ENCODE measurements around the gene SDSL. TPM values are rescaled to one million over a fixed set of nuclear protein-coding genes. Genes with fewer than 3 reads are reported as not detected.

The SDSL gene
- total RNA-seq, 2 donors from 2014 or later: 7.5 to 15.2 TPM

DNA sequence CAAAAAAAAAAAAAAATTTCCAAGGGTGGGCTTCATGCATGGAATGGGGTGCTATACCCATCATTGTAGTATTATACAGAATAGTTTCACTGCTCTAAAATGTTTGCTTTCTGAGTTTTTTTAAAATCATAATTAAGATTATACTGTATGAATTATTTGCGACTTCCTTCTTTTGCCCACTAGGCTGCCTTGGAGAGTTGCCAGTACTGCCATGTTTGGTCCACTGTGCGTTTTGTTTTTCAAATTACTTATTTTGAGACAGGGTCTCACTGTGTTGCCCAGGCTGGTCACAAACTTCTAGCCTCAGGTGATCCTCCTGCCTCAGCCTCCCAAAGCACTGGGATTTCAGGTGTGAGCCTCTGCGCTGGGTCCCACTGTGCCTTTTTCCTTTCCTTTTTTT, 43.9 kb upstream of the SDSL start:
- WGBS, 2 donors: 78 to 91% methylated on average over 3 of the region's 3 CpGs
- no peak for DNase-seq
- intact Hi-C loops (cut with DNase I): no loop called here
- H3K27ac ChIP-seq: no peak overlapping the region
- no peaks in the 10 kb centered on the region for H3K27me3 ChIP-seq
- peaks cover 0 to 5% of the 10 kb centered on the region in 2 donors for H3K36me3 ChIP-seq (replicated peaks in 1 of 2; ENCODE audit: insufficient read depth in 1 of 2, low read depth in 2 of 2)
- no peak for ATAC-seq
- no peak overlapping the region for H3K4me3 ChIP-seq
- no peaks in the 10 kb centered on the region for H3K4me1 ChIP-seq
- H3K9me3 ChIP-seq: no peaks in the 10 kb centered on the region
- TF ChIP-seq POLR2A (IDR thresholded peaks at IDR 0.05): no peak
- TF ChIP-seq, protein P1, sequence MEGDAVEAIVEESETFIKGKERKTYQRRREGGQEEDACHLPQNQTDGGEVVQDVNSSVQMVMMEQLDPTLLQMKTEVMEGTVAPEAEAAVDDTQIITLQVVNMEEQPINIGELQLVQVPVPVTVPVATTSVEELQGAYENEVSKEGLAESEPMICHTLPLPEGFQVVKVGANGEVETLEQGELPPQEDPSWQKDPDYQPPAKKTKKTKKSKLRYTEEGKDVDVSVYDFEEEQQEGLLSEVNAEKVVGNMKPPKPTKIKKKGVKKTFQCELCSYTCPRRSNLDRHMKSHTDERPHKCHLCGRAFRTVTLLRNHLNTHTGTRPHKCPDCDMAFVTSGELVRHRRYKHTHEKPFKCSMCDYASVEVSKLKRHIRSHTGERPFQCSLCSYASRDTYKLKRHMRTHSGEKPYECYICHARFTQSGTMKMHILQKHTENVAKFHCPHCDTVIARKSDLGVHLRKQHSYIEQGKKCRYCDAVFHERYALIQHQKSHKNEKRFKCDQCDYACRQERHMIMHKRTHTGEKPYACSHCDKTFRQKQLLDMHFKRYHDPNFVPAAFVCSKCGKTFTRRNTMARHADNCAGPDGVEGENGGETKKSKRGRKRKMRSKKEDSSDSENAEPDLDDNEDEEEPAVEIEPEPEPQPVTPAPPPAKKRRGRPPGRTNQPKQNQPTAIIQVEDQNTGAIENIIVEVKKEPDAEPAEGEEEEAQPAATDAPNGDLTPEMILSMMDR (IDR thresholded peaks at IDR 0.05): no peak

DNA sequence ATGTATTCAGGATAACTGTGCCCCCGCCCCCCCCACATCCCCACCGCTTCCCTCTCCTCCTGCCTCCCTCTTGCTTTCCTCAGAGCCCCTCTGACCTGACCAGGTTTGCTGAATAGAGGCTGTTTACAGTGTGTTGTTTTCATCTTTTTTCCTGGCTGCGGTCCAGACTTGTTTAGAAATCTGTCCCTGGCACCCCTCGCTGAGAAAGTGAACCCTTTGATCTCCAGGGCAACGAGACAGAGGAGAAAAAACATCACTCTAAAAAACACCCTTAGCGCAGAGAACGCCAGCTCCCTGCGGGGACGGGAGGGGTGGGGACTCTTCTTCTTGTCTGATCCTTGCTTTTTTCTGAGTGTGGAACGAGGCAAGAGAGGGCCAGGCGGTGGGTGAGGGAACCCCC, 41.0 kb upstream of the SDSL start:
- TF ChIP-seq POLR2A (IDR thresholded peaks at IDR 0.05): no peak
- TF ChIP-seq, protein P1 (IDR thresholded peaks at IDR 0.05): no peak
- Histone ChIP-seq H3K27ac (no peak overlapping the region), H3K4me3 (no peak overlapping the region), H3K4me1 (no peaks in the 10 kb centered on the region), H3K27me3 (no peaks in the 10 kb centered on the region), H3K36me3 (replicated peaks in 1 of 2; ENCODE audit: insufficient read depth in 1 of 2, low read depth in 2 of 2) (peaks cover 0 to 12% of the 10 kb centered on the region in 2 donors), H3K9me3 (no peaks in the 10 kb centered on the region)
- no peak for ATAC-seq
- intact Hi-C loops (cut with DNase I): no loop called here
- 81 to 85% methylated on average over 11 of the region's 11 CpGs for WGBS, 2 donors
- no peak for DNase-seq

DNA sequence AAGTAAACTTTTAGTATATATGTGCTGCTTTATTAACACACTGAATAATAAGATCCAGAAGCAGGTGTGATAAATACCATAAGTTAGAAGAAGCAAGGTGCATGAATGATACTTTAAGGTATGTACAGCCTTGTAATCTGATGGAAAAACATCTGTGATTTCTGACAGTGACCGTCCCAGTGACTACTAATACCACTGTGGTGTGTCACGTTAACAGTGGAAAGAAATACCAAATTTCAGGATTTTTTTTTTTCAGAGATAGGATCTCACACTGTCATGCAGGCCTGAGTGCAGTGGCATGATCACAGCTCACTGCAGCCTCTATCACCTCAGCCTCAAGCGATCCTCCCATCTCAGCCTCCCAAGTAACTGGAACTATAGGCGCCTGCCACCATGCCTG, 40.0 kb upstream of the SDSL start:
- peaks cover 0 to 14% of the 10 kb centered on the region in 2 donors for H3K36me3 ChIP-seq (replicated peaks in 1 of 2; ENCODE audit: insufficient read depth in 1 of 2, low read depth in 2 of 2)
- TF ChIP-seq POLR2A (IDR thresholded peaks at IDR 0.05): no peak
- TF ChIP-seq, protein P1 (IDR thresholded peaks at IDR 0.05): no peak
- WGBS, 2 donors: 94 to 99% methylated on average over 4 of the region's 4 CpGs

DNA sequence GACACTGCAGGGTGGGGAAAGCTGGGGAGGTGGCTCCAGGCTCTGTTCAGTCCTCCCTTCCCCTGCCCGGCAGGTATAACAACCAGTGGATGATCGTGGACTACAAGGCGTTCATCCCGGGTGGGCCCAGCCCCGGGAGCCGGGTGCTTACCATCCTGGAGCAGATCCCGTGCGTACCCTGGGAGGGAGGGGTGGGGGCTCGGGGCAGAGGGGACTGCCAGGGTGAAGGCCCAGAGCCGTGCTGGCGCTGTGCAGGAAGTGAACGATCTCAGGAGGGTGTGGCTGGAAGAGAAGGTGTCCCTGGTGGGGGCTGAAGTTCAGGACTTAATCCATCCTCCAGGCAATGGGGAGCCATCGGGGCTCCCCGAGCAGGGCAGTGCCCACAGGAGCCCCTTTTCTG, 37.4 kb upstream of the SDSL start:
- Histone ChIP-seq H3K27me3 (no peaks in the 10 kb centered on the region), H3K9me3 (no peaks in the 10 kb centered on the region), H3K4me1 (no peaks in the 10 kb centered on the region), H3K36me3 (replicated peaks in 1 of 2; ENCODE audit: insufficient read depth in 1 of 2, low read depth in 2 of 2) (peaks cover 0 to 15% of the 10 kb centered on the region in 2 donors), H3K27ac (no peak overlapping the region), H3K4me3 (no peak overlapping the region)
- WGBS, 2 donors: 94 to 96% methylated on average over 6 to 9 of the region's 14 CpGs
- no peak for TF ChIP-seq POLR2A (IDR thresholded peaks at IDR 0.05)
- DNase-seq (no peak), ATAC-seq (no peak)
- intact Hi-C loops (cut with DNase I): no loop called here

More for the DNA sequence above, 40.0 kb upstream of the SDSL start:
- H3K27me3 ChIP-seq: no peaks in the 10 kb centered on the region
- intact Hi-C loops (cut with DNase I): no loop called here
- H3K9me3 ChIP-seq: no peaks in the 10 kb centered on the region
- no peaks in the 10 kb centered on the region for H3K4me1 ChIP-seq
- no peak for ATAC-seq
- no peak overlapping the region for H3K4me3 ChIP-seq
- DNase-seq: no peak
- H3K27ac ChIP-seq: no peak overlapping the region

DNA sequence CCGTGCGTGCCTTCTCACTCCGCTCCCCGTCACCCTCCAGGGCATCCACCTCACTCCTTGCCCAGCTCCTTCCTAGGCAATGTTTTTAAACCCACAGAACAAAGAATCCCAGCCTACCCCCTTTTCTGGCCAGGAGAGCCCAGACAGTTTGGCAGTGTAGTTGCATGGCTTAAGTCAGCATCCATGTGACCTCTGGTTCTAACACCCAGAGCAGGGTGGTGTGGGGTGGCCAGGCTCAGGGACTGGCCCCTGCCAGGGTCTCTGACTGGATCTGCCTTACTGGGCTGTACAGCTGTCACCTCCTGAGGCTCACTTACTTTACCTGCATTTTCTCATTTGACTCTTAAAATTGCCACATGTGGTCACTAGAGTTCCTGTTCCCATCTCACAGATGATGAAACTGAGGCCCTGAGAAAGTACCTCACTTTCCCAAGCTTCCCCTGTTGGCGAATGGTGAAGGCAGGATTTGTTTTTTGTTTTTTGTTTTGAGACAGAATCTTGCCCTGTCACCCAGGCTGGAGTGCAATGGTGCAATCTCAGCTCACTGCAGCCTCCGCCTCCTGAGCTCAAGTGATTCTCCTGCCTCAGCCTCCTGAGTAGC, 36.8 kb upstream of the SDSL start:
- no peaks in the 10 kb centered on the region for H3K27me3 ChIP-seq
- H3K36me3 ChIP-seq (replicated peaks in 1 of 2; ENCODE audit: insufficient read depth in 1 of 2, low read depth in 2 of 2): peaks cover 0 to 15% of the 10 kb centered on the region in 2 donors
- no peaks in the 10 kb centered on the region for H3K4me1 ChIP-seq
- WGBS, 2 donors: 95 to 98% methylated on average over 6 of the region's 6 CpGs
- intact Hi-C loops (cut with DNase I): no loop called here
- H3K4me3 ChIP-seq: no peak overlapping the region
- no peak for TF ChIP-seq POLR2A (IDR thresholded peaks at IDR 0.05)
- TF ChIP-seq, protein P1 (IDR thresholded peaks at IDR 0.05): no peak
- no peak overlapping the region for H3K27ac ChIP-seq
- DNase-seq (no peak), ATAC-seq (no peak)
- H3K9me3 ChIP-seq: no peaks in the 10 kb centered on the region

Measured in body of pancreas (tissue), 4 donors.